Measurements from ENCODE around the gene NCOA7. TPM values are rescaled to one million over a fixed set of nuclear protein-coding genes. Genes with fewer than 3 reads are reported as not detected.
"Not testable (repeated sequence)": the region's sequence is repeated elsewhere in the genome, so short reads cannot be mapped to it uniquely, and the experiment has no call there.

NCOA7 gene
- total RNA-seq, 8 experiments from 2014 or later, result 11.2 to 38.1 (median 20.5) TPM

- in situ Hi-C loops (cut with MboI; ENCODE audit: low pct_unique_long_range_greater_than_20kb in 2 of 9, low sequenced_read_pairs in 9 of 9, unreplicated experiment in 9 of 9), result no loop called here
- ATAC-seq (replicated peaks in 6 of 8), result no peak
- H3K4me1 ChIP-seq (replicated peaks in 1 of 2), result no peaks in the 10 kb centered on the region
- H3K27ac ChIP-seq, result no peak overlapping the region
- no peak overlapping the region for H3K4me3 ChIP-seq
- WGBS, 10 experiments, result 64 to 100% (median 94%) methylated on average over 2 to 5 of the region's 5 CpGs
These were observed 51.4 kb downstream of the NCOA7 start for GRCh38 chr6:125842091-125842626.

- Histone ChIP-seq H3K27ac (no peak overlapping the region), H3K4me3 (no peak overlapping the region), H3K4me1 (replicated peaks in 1 of 2) (no peaks in the 10 kb centered on the region)
- WGBS, 10 experiments, result 100% methylated on average over 1 of the region's 1 CpG; no CpG with 5 or more reads in 5 of the 10 experiments
- in situ Hi-C loops (cut with MboI; ENCODE audit: low pct_unique_long_range_greater_than_20kb in 2 of 9, low sequenced_read_pairs in 9 of 9, unreplicated experiment in 9 of 9), result no loop called here
- no peak for ATAC-seq (replicated peaks in 6 of 8)
These were observed 52.8 kb downstream of the NCOA7 start for GRCh38 chr6:125843593-125843992.

GRCh38 chr6:125844989-125845388, 54.2 kb downstream of the NCOA7 start:
- H3K4me3 ChIP-seq, result no peak overlapping the region
- 34 to 80% (median 53%) methylated on average over 3 to 5 of the region's 5 CpGs; no CpG with 5 or more reads in 1 of the 10 experiments for WGBS, 10 experiments
- ATAC-seq (replicated peaks in 6 of 8), result no peak
- in situ Hi-C loops (cut with MboI; ENCODE audit: low pct_unique_long_range_greater_than_20kb in 2 of 9, low sequenced_read_pairs in 9 of 9, unreplicated experiment in 9 of 9), result no loop called here
- H3K4me1 ChIP-seq (replicated peaks in 1 of 2), result no peaks in the 10 kb centered on the region
- H3K27ac ChIP-seq, result no peak overlapping the region

GRCh38 chr6:125846292-125847024, 55.7 kb downstream of the NCOA7 start:
- in situ Hi-C loops (cut with MboI; ENCODE audit: low pct_unique_long_range_greater_than_20kb in 2 of 9, low sequenced_read_pairs in 9 of 9, unreplicated experiment in 9 of 9), result no loop called here
- H3K4me3 ChIP-seq, result no peak overlapping the region
- H3K4me1 ChIP-seq (replicated peaks in 1 of 2), result no peaks in the 10 kb centered on the region
- 80 to 100% (median 92%) methylated on average over 1 to 3 of the region's 4 CpGs; no CpG with 5 or more reads in 2 of the 10 experiments for WGBS, 10 experiments
- H3K27ac ChIP-seq, result no peak overlapping the region
- ATAC-seq (replicated peaks in 6 of 8), result no peak

GRCh38 chr6:125848286-125848685, 57.5 kb downstream of the NCOA7 start:
- ATAC-seq (replicated peaks in 6 of 8); H3K27ac ChIP-seq; in situ Hi-C loops (cut with MboI; ENCODE audit: low pct_unique_long_range_greater_than_20kb in 2 of 9, low sequenced_read_pairs in 9 of 9, unreplicated experiment in 9 of 9); H3K4me3 ChIP-seq; H3K4me1 ChIP-seq (replicated peaks in 1 of 2): not testable (repeated sequence)
- 82 to 100% (median 100%) methylated on average over 1 to 5 of the region's 5 CpGs; no CpG with 5 or more reads in 3 of the 10 experiments for WGBS, 10 experiments

GRCh38 chr6:125850361-125850760, 59.6 kb downstream of the NCOA7 start:
- whole genome bisulfite sequencing, 10 experiments, result 48 to 100% (median 78%) methylated on average over 1 to 3 of the region's 3 CpGs; no CpG with 5 or more reads in 2 of the 10 experiments
- ATAC-seq (replicated peaks in 6 of 8), result no peak
- H3K27ac ChIP-seq, result no peak overlapping the region
- no peaks in the 10 kb centered on the region for H3K4me1 ChIP-seq (replicated peaks in 1 of 2)
- in situ Hi-C loops (cut with MboI; ENCODE audit: low pct_unique_long_range_greater_than_20kb in 2 of 9, low sequenced_read_pairs in 9 of 9, unreplicated experiment in 9 of 9), result loop anchor here in 1 of 9 experiments (25.0 kb wide), 1 partner anchor 112 kb away; the partner anchor contains the start of gene HINT3
- H3K4me3 ChIP-seq, result no peak overlapping the region

- Histone ChIP-seq H3K4me1 (replicated peaks in 1 of 2) (no peaks in the 10 kb centered on the region), H3K4me3 (no peak overlapping the region), H3K27ac (no peak overlapping the region)
- 80 to 100% (median 100%) methylated on average over 1 to 2 of the region's 2 CpGs; no CpG with 5 or more reads in 1 of the 10 experiments for WGBS, 10 experiments
- no peak for ATAC-seq (replicated peaks in 6 of 8)
- in situ Hi-C loops (cut with MboI; ENCODE audit: low pct_unique_long_range_greater_than_20kb in 2 of 9, low sequenced_read_pairs in 9 of 9, unreplicated experiment in 9 of 9), result loop anchor here in 1 of 9 experiments (25.0 kb wide), 1 partner anchor 110 kb away; the partner anchor contains the start of gene HINT3
These were observed 61.8 kb downstream of the NCOA7 start for GRCh38 chr6:125852587-125852986.

- no peak for ATAC-seq (replicated peaks in 6 of 8)
- WGBS, 10 experiments, result 60 to 100% (median 83%) methylated on average over 1 of the region's 1 CpG
- Histone ChIP-seq H3K27ac (no peak overlapping the region), H3K4me1 (replicated peaks in 1 of 2) (no peaks in the 10 kb centered on the region), H3K4me3 (no peak overlapping the region)
- in situ Hi-C loops (cut with MboI; ENCODE audit: low pct_unique_long_range_greater_than_20kb in 2 of 9, low sequenced_read_pairs in 9 of 9, unreplicated experiment in 9 of 9), result loop anchor here in 1 of 9 experiments (25.0 kb wide), 1 partner anchor 109 kb away; the partner anchor contains the start of gene HINT3
These were observed 62.4 kb downstream of the NCOA7 start for GRCh38 chr6:125853168-125853567.

- Histone ChIP-seq H3K4me3 (no peak overlapping the region), H3K4me1 (replicated peaks in 1 of 2) (no peaks in the 10 kb centered on the region), H3K27ac (no peak overlapping the region)
- ATAC-seq (replicated peaks in 6 of 8), result peak in 1 of 8 experiments; percentile 34
- in situ Hi-C loops (cut with MboI; ENCODE audit: low pct_unique_long_range_greater_than_20kb in 2 of 9, low sequenced_read_pairs in 9 of 9, unreplicated experiment in 9 of 9), result loop anchor here in 1 of 9 experiments (25.0 kb wide), 1 partner anchor 109 kb away; the partner anchor contains the start of gene HINT3
- WGBS, 10 experiments, result 78 to 100% (median 92%) methylated on average over 1 of the region's 1 CpG; no CpG with 5 or more reads in 6 of the 10 experiments
These were observed 63.0 kb downstream of the NCOA7 start for GRCh38 chr6:125853756-125854155.

- H3K4me3 ChIP-seq, result no peak overlapping the region
- no peaks in the 10 kb centered on the region for H3K4me1 ChIP-seq (replicated peaks in 1 of 2)
- no peak overlapping the region for H3K27ac ChIP-seq
- no peak for ATAC-seq (replicated peaks in 6 of 8)
- in situ Hi-C loops (cut with MboI; ENCODE audit: low pct_unique_long_range_greater_than_20kb in 2 of 9, low sequenced_read_pairs in 9 of 9, unreplicated experiment in 9 of 9), result loop anchor here in 1 of 9 experiments (25.0 kb wide), 1 partner anchor 108 kb away; the partner anchor contains the start of gene HINT3
These were observed 63.6 kb downstream of the NCOA7 start for GRCh38 chr6:125854355-125854754.

GRCh38 chr6:125855783-125856182, 65.0 kb downstream of the NCOA7 start:
- WGBS, 10 experiments, result 80 to 100% (median 100%) methylated on average over 1 to 6 of the region's 6 CpGs; no CpG with 5 or more reads in 3 of the 10 experiments
- in situ Hi-C loops (cut with MboI; ENCODE audit: low pct_unique_long_range_greater_than_20kb in 2 of 9, low sequenced_read_pairs in 9 of 9, unreplicated experiment in 9 of 9), result loop anchor here in 1 of 9 experiments (25.0 kb wide), 1 partner anchor 107 kb away; the partner anchor contains the start of gene HINT3
- ATAC-seq (replicated peaks in 6 of 8), result no peak
- no peak overlapping the region for H3K4me3 ChIP-seq
- H3K4me1 ChIP-seq (replicated peaks in 1 of 2), result no peaks in the 10 kb centered on the region
- H3K27ac ChIP-seq, result no peak overlapping the region

- in situ Hi-C loops (cut with MboI; ENCODE audit: low pct_unique_long_range_greater_than_20kb in 2 of 9, low sequenced_read_pairs in 9 of 9, unreplicated experiment in 9 of 9), result loop anchor here in 1 of 9 experiments (25.0 kb wide), 1 partner anchor 104 kb away; the partner anchor contains the start of gene HINT3
These were observed 67.1 kb downstream of the NCOA7 start for GRCh38 chr6:125857846-125858245.

More at GRCh38 chr6:125857846-125858245, 67.1 kb downstream of the NCOA7 start:
- no peak for ATAC-seq (replicated peaks in 6 of 8)
- WGBS, 10 experiments, result 63 to 100% (median 90%) methylated on average over 1 to 6 of the region's 6 CpGs
- no peak overlapping the region for H3K4me3 ChIP-seq
- H3K4me1 ChIP-seq (replicated peaks in 1 of 2), result no peaks in the 10 kb centered on the region
- no peak overlapping the region for H3K27ac ChIP-seq
